HG03066 (cell line): ENCODE data around the gene GPC2.

Source experiments
- ATAC-seq: cut with Tn5 transposase; IDR thresholded peaks from one replicate; pipeline ENCODE4 v1.9.1; 2021; ENCODE audit warnings: low read depth; ENCODE audit not compliant: unreplicated experiment

The GPC2 gene

DNA sequence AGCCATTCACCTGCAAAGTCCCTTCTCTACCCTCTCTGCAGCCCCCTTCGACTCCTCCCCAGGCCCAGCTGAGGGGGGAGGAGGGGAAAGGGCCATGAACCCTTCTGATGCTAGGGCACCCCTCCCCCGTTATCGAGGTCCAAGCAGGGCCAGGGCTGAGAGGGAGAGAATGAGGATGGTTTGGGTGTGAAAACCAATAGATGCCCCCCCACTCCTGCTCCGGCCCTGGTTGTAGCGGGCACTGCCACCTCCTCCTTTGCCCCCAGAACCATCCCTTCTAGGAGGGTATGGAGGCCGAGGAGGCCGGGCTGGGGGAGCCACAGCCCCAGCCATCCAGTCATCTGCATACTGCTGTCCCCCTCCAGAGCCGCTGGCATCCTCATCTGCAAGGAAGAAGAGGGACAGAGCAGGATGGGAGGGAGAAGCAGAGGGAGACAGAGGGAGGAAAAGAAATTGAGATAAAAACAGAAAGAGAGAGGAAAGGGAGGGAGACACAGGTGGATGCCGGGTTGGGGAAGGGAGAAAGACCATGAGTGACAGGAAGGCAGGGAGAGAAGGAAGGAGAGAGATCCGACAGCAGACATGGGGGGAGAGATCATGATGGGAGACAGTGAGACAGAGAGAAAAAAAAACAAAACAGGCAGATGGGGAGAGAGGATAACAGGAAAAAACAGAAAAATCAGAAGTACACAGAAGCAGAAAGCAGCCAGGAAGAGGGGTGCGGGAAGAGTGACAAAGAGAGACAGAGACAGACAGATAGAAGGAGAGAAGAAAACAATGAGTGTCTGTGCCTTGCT is 6.9 kb downstream of the GPC2 start:
- ATAC-seq, result no peak

DNA sequence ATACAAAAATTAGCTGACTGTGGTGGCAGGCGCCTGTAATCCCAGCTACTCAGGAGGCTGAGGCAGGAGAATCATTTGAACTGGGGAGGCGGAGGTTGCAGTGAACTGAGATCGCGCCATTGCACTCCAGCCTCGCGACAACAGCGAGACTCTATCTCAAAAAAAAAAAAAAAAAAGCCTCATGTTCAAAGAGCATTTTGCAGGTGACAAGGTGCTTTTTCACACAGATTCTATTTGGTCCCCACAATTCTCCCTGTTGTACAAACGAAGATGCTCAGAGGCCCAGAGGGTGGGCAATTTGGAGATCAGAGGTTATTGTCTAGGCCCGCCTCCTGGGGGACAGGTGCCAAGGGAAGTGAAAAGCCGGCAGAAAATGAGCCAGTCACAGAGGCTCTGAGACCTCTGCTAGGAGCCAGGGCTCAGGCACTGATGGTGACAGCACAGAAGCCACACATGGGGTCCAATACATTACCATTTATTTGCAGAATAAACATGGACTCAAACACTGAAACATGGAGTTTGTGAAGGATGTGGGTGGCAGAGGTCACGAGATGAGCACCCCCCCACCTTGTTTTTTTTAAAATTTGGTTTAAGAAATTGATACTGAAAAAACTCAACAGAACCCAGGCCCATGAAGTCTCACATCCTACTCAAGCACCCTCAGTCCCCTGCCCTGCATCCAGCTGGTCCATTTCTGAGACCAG is 7.9 kb downstream of the GPC2 start:
- no peak for ATAC-seq

DNA sequence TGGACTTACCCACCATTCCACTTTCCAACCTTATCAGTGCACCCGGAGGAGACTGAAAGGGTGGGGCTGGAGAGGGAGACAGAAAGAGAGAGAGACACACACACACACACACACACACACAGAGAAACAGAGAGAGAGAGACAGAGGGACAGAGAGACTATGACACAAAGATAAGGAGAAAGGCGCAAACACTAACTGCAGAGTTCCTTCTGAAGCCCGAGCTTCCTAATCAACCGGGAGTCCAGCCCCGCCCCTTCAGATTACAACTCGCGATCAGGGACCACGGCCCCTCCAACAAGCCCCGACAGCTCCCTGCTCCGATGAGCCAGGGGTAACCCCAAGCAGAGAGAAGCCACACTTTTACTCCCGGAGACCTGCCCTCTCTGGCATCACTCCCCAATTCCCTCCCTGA is 9.3 kb downstream of the GPC2 start:
- no peak for ATAC-seq

DNA sequence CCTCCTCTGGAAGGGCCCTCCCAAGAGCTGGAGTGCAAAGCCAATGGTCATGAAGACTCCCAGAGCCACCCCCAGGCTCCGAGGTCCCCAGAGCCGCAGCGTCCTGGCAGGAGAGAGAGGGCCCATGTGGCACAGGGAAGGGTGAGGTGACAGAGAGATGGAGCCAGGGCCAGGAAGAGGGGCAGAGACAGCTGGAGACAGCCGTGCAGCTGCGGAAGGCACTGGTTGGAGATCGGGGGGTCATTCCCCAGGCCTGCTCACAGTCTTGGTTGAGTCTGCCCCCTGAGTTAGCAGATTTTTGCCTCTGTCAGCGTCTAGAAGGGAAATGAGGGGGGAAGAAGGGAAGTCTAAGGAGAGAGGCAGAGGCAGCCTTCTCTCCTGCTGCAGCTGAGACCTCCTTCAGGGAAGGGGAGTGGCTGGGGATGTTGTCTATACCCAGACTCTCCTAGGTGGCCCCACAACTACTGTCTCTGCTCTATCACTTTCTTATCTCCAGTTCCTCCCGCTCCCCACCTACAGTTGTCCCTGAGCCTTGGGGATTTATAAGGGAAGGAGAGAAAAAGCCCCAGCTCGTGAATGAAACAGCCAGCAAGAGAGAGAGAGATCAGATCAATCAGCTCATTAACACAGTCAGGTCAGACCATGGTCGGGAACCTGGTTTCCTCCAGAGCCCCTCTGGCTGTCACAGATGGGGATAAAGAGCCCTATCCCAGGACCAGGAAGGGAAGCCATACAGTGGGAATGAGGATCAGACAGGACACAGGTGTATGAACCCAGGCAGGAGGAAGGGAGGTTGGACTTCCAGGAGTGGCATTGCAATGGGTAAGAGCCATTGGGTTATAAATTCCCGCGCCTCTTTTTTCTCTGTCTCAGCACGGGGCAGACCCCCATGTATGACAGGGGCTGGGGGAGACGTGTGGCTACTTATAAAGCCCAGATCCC is 9.9 kb downstream of the GPC2 start:
- no peak for ATAC-seq

DNA sequence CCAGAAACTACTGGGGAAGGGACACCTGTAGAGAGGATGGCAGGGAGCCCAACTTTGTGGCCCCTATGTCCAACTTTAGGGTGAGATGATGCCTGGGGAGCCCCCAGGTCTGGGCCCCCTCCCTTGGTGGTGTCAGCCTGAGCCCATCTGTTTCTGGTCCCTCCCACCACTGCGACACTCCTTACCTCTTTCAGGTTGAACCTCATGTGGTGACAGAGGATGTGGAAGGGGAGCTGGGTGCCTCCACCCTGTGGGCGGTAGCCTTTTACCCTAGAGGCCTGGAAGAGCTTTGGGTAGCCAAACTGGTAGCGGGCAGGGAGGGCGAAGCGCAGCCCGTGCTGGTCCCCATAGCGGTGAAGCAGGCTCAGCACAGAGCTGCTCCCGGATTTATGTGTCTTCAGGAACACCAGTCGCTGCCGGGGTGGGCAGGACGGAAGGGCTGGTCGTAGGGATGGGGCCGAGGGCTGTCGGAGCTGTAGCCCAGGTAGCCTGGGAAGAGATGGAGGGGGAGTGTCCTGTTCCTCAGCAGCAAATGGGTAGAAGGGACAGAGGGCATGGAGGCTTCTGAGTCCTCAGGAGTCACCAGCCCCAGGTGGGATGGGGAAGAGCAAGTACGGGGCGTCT is 10.8 kb downstream of the GPC2 start:
- no peak for ATAC-seq

DNA sequence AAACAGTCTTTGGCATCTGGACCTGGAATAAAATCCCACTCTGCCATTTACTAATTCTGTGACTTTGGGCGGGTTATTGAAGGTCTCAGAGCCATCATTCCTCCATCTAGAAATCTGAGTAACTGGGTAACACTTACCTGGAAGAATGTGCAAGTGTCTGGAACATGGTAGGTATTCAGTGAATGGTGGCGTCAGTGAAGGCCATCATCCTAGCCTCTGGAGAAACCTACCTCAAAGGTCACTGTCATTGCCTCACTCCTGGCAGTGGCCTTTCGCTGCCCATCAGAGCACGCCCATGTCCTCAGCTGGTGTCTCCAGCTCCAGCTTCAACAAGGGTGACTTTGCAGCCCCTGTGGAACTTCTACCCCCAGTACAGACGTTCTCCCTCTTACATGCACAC is 13.3 kb downstream of the GPC2 start:
- no peak for ATAC-seq

DNA sequence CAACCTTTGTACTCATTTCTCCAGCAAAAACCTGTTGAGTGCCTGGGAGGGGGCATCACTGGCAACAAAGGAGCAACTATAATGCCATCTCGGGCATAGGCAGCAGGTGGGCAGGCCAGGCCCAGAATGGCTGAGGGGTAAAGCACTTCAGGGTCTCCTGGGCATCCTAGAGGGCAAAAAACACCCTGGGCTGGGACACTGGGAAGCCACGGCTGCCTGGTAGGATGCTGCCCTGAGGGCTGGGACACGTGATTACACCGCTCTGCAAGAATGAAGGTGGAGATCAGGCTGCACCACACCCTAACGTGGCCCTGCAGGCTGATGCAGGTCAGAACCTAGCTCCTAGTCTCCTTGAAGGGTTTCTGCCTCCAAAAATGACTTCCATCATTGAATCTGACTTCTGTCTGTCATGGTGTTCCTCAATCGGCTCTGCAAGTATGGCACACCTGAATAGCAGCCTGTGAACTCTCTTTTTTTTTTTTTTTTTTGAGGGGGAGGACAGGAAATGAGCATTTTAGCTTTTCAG is 14.1 kb downstream of the GPC2 start:
- ATAC-seq, result no peak

DNA sequence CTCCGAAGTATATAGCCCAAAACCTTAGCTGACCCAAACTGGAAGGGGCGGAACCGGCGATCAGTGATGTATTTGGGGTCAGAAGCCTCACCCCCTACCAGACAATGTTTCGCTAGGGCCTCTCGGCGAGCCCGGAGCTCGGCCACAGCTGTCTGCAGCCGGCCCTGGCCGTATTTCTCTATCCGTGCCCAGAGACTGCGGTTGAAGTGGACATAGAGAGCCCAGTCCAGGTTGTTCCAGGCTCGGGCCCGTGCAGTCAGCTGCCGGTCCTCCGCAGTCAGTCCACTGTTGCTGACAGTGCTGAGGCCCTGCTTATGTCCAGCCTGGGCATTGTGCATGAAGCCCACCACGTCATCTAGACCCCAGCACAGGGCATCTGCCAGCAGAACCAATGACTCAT is 17.1 kb downstream of the GPC2 start:
- ATAC-seq, result no peak

DNA sequence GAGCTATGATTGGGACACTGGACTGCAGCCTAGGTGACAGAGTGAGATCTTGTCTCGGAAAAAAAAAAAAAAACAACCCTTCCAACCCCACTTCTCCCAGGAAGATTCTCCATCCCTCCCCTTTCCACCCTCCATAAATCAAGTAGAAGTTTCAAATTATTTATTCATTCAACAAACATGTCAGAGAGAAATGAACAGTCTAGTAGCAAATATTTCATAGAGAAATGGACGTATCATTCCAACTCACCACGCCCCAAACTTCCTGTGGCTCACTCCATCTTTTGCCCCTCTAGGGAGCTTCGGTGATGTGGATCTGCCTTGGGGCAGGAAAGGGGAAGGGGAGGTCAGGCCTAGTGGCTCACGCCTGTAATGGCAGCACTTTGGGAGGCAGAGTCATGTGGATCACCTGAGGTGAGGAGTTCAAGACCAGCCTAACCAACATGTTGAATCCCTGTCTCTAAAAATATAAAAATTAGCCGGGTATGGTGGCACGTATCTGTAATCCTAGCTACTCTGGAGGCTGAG is 18.0 kb downstream of the GPC2 start:
- ATAC-seq, result no peak

DNA sequence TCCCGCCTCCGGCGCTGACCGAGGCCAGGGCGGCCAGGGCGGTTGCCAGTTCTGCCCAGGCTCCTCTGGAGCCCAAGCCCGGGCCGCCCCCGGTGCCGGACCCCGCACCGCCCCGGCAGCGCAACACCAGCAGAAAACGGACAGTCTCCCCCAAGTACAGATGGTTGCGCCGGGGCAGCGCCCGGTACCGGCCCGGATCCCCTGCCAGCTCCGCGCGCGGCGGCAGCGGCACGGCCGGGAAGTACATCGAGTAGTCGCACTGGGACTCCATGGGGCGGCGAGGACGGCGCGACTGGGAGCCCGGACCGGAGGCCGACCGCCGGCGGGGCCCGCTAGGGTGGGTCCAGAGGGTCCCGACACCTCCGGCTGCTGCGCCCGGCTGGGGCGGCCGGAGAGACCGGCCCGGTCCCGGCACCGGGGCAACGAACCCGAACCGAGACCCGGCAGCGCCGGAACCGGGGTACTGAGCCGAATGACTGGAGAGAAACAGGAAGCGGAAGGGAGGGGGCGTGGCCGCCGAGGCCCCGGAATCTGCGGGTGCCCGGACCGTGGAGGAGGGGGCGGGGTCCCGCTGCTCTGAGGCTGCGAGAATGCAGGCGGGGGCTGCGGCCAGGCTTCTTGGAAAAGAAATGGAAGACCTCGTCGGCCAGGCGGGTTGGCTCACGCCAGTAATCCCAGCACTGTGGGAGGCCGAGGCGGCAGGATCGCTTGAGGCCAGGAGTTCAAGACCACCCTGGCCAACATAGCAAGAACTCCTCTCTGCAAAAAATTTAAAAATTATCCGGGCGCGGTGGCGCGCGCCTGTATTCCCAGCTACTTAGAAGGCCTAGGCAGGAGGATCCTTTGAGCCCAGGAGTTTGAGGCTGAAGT is 18.7 kb downstream of the GPC2 start, which contains the start of gene TRAPPC14:
Gene TRAPPC14, minus strand, starts transcription at position 495 of the 870 bp plus-strand sequence. Its CDS starts 224 bp downstream, at position 271.
- ATAC-seq, result peak; percentile 89

DNA sequence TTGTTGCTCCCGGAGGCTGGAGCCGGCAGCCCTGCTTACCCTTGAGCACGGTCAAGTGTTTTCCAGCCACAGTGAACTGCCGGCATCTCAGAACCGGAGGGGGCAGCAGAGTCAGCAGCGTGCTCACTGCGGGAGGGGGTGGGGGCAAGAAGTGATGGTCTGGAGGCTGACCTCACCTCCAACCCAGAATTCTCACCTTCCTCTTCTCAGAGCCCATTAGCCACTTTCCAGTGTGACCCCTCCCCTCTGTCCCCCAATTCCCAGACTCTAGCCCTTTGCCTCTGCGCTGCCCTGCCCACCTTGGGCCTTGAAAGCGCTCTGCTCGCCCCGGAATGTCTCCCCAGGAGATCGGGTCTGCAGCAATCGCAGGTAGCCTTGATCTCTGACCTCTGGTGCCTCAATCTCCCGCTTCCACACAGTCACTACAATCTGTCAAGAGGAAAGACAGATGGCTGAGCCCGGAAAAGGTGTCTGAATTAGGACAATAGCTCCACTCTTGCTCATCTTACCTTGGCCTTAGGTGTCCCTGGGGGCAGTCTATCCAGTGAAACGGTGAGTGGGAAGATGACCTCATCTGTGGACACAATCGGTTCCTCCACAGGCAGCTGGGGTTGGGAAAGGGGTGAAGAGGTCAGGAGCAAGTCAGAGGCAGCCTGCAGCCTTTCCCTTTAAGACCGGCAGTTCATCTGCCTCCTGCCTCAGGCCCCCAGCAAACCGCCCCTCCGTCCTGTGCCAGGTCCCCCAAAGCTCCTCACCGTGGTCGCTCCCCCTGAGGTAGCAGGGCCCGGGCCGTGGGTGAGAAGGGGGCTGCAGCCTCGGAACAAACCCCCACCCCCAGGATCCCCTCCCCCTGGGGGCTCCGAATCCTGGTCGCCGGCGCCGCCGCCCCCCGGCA is 19.6 kb downstream of the GPC2 start:
- ATAC-seq, result no peak

DNA sequence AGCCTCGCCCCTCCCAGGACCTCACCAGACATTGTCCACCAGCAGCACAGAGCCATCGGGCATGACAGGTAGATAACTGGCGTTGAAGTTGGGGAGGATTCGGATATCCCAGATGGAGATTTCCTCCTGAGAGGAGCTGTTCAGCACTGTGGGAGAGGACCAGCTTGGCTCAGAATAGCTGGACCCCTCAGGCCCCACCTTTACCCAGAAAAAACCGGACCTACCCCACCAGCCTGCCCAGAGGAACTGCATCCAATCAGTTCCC is 20.2 kb downstream of the GPC2 start:
- no peak for ATAC-seq

DNA sequence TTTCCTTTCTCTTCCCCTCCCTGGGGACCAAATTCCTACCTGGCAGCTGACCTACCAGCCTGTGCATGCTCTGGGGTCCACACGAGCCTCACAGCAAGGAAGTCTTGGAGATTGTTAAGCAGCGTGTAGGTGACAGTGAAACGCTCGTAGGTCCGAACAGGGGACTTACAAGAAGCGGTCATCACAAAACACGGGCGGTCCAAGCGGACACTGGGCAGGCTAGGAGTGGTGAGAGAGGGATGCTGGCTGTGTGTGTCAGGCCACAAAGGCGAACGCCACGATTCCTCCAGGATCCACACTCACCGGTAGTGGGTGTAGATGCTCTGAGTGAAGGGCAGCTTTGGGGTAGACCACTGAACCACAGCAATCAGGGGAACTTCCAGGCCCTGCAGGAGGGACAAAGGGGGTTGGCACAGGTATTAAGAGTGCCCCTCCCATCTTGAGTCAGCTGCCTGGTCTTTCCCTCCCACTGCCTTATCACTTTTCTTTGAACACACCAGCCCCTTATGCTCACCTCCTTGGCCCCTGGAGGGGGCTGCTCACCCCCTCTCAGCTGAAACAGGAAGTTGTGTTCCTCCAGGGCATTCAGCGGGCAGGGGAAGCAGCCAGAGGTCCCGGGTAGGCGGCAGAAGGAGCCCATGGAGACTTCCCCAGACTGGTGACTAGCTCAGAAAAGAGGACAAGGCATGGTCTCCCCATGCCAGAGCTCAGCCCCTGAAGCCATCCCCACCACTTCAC is 20.7 kb downstream of the GPC2 start:
- no peak for ATAC-seq

DNA sequence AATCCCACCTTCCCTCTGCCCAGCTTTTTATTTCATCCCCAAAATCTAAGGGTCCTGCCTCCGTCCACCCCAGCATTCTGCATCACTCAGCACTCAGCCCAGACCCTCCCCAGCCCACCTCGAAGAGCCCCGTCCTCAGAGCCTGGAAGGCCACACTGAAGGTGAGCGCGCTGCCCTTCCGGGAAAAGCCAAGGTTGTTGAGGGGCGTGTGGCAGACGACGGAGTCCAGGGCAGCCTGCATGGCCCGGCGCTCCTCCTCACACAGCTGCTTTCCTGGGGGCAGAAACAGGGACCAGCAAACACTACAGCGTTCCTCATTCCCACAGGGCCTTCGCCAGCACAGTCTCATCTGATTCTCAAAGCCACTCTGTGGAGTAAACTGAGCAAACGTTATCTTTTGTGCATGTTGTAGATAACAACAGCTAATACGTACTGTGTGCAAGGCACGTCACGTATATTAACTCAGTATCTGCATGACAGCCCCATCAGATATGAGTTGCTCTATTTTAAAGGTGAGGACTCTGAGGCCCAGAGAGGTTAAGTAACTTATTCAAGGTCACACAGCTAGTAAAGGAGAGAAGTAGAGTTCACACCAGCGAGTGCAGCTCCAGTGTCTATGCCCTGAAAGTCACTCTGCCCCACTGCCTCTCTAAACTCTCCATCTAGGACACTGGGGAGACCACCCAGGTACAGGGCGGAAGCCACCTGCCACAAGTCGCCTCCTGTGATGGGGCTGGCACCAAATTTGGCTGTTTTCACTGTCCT is 21.4 kb downstream of the GPC2 start:
- no peak for ATAC-seq

DNA sequence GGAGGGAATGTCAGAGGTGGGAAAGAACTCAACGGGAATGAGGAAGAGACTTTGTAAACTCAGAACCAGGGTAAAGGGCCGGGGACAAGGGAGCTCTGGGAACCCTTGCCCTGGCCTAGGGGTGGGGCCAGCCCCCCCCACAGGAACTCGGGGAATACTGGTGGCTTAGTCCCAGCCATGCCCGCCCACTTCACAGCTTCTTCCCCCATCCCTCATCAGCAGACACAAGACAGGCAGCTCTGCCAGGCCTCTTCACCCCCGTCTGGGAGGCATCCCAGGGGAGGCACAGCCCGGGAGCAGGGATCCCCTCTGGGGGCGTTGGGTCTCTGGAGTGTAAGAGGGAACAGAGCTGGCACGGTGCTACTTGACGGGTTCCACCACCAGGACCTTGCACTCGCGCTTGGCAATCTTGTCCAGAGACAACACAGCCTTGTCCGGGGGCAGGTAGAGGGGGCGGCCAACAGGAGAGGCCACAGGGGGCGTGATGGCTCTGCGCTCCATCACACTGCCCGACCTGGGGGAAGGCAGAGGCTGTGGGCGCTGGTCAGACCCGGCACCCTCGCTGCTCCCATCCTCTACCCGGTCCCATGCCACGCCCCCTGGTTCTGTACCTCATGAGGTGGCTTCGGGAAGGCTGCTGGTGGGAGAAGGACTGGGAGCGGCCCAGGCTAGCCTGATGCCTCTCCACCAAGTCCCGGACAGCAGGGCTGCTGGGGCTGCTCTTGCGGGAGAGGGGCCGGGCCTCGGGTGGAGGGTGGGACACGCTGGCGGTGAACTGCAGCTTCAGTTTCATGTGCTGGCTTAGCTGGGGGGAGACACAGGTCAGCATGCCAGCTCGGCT is 22.3 kb downstream of the GPC2 start:
- no peak for ATAC-seq
